Keratinocyte (primary cell): Measurements from ENCODE around the gene UNK. TPM values are rescaled to one million over a fixed set of nuclear protein-coding genes. Genes with fewer than 3 reads are reported as not detected.
A peak's percentile ranks its signal among the peaks of the same experiment; 100 is the strongest.

ENCODE experiments used
- DNase-seq: peaks from one replicate; pipeline ENCODE4 v3.0.0-alpha.2; 2011; ENCODE audit warnings: low read depth, missing footprints, low spot score
- FAIRE-seq: peaks from 2 replicates; lab custom pipeline; 2011; peaks lifted over from hg19 to GRCh38; lab: Jason Lieb, UNC
- H2AFZ ChIP-seq: 2 replicates; pipeline ENCODE4 v1.6.0; 2012; ENCODE audit warnings: low read length, control low read depth, inconsistent platforms; ENCODE audit not compliant: control insufficient read depth
- H3K27ac ChIP-seq: 2 replicates; pipeline ENCODE4 v1.5.1; 2011; ENCODE audit warnings: low read length; ENCODE audit not compliant: control insufficient read depth, insufficient read depth
- H3K27me3 ChIP-seq: 3 replicates; pipeline ENCODE4 v1.6.0; 2011; ENCODE audit warnings: low read length; ENCODE audit not compliant: control insufficient read depth, insufficient read depth; ENCODE audit errors: extremely low read depth
- H3K36me3 ChIP-seq, 2 experiments: 2 replicates in 1 of 2; 3 replicates in 1 of 2; pipeline ENCODE4 v1.5.1; 2011; ENCODE audit warnings: low read length in 2 of 2, mild to moderate bottlenecking in 1 of 2; ENCODE audit not compliant: control insufficient read depth in 2 of 2, insufficient read depth in 2 of 2; ENCODE audit errors: extremely low read depth in 1 of 2
- H3K4me1 ChIP-seq: 3 replicates; pipeline ENCODE4 v1.5.1; 2011; ENCODE audit warnings: low read length; ENCODE audit not compliant: control insufficient read depth, insufficient read depth; ENCODE audit errors: extremely low read depth
- H3K4me2 ChIP-seq: 3 replicates; pipeline ENCODE4 v1.6.0; 2011; ENCODE audit warnings: low read depth, low read length; ENCODE audit not compliant: control insufficient read depth, insufficient read depth; ENCODE audit errors: extremely low read depth
- H3K4me3 ChIP-seq, 3 experiments: fragments of 200-600 bp in 1 of 3; sonication (generic) in 1 of 3; 2 replicates in 2 of 3; 3 replicates in 1 of 3; pipeline ENCODE4 v1.5.1; 2011 to 2016; ENCODE audit warnings: low read length in 3 of 3, mild to moderate bottlenecking in 3 of 3, control low read depth in 2 of 3, inconsistent platforms in 1 of 3, low read depth in 1 of 3, mixed read lengths in 1 of 3, mixed run types in 1 of 3, moderate library complexity in 1 of 3; ENCODE audit not compliant: control insufficient read depth in 2 of 3, insufficient read depth in 2 of 3; ENCODE audit errors: extremely low read depth in 1 of 3
- H3K79me2 ChIP-seq: 2 replicates; pipeline ENCODE4 v1.6.0; 2012; ENCODE audit warnings: low read length; ENCODE audit not compliant: control insufficient read depth, insufficient read depth
- H3K9ac ChIP-seq: 3 replicates; pipeline ENCODE4 v1.6.0; 2011; ENCODE audit warnings: low read length; ENCODE audit not compliant: control insufficient read depth, insufficient read depth; ENCODE audit errors: extremely low read depth
- H3K9me1 ChIP-seq: 3 replicates; pipeline ENCODE4 v1.6.0; 2011; ENCODE audit warnings: low read length; ENCODE audit not compliant: control insufficient read depth, insufficient read depth; ENCODE audit errors: extremely low read depth
- H3K9me3 ChIP-seq: 2 replicates; pipeline ENCODE4 v1.5.1; 2012; ENCODE audit warnings: low read depth, low read length; ENCODE audit not compliant: control insufficient read depth
- H4K20me1 ChIP-seq: 3 replicates; pipeline ENCODE4 v1.6.0; 2011; ENCODE audit warnings: low read length; ENCODE audit not compliant: control insufficient read depth, insufficient read depth; ENCODE audit errors: extremely low read depth
- EZH2 ChIP-seq: IDR thresholded peaks from one replicate; pipeline ENCODE4 v1.6.1; 2012; ENCODE audit warnings: inconsistent platforms, mild to moderate bottlenecking, low read length, moderate library complexity
- dilution Hi-C: fragments of 300-500 bp; cut with MboI; formaldehyde crosslinking; loops from one replicate; pipeline ENCODE4 v1.7.0; 2020; ENCODE audit warnings: low sequenced_read_pairs; ENCODE audit not compliant: extremely low pct_ligation_motif_present
- polyA plus RNA-seq, 5 experiments: library from polyadenylated mRNA; depleted of rRNA in 3 of 5; stranded (reverse) in 3 of 5; stranded (forward) in 1 of 5; unstranded in 1 of 5; fragments of >200 nt; gene quantifications; 1 replicate in 1 of 5; 2 replicates in 3 of 5; 3 replicates in 1 of 5; pipeline versions ENCODE4 v1.2.1 to v1.2.3, GENCODE V29; 2011 to 2012; ENCODE audit warnings: missing spikeins in 2 of 5, low read depth in 1 of 5, low replicate concordance in 1 of 5
- TF ChIP-seq, protein P1 (sequence below), 3 experiments: IDR thresholded peaks in 1 of 3; conservative IDR thresholded peaks in 1 of 3; optimal IDR thresholded peaks in 1 of 3; 2 replicates in 2 of 3; 3 replicates in 1 of 3; pipeline versions ENCODE3 to v1.5.1; 2011; ENCODE audit warnings: low read length in 3 of 3, mild to moderate bottlenecking in 3 of 3, moderate library complexity in 2 of 3, control low read depth in 1 of 3, inconsistent platforms in 1 of 3; ENCODE audit not compliant: insufficient read depth in 2 of 3; ENCODE audit errors: extremely low read depth in 1 of 3

Gene UNK
- polyA plus RNA-seq, 1 donor (not counting 4 experiments of a cell fraction or from before 2014, with no cell fraction given): 13.0 TPM

DNA sequence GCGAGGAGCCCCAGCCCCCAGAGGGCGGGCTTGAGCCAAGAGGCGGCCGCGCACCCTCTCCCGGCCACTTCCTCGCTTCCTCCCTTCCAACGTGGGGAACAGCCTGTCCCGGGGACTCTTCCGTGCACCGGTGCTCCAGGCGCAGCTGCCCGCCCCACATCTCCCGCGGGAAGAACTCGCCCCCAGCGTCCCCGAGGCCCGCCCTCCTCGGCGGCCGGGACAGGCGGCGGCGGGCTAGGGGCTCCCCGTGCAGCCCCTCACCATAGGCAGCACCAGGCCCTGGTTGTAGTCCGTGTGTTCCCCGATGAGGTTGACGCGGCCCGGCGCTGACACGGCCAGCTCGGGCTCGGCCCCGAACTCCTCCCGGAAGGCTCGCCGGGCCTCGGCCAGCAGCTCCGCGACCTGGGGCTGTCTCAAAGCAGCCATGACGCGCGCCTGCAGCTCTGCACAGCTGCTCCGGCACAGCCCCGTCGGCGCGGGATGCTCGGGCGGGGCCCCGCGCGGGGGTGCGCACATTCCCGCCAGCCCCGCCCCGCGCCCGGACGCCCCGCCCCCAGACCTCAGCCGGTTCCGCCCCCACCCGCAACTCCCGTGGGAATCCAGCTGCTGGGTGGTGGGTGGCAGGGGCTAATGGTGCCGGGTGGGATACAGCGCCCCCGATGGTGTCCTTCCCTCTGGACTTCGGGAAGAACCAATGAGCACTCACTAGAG, 19.7 kb upstream of the UNK start, which contains the start of gene GALK1:
Gene GALK1 (minus strand): TSS at position 482 of the 711 bp plus-strand sequence. CDS start 56 bp downstream, at position 426.
- Histone ChIP-seq H3K4me1 (no peaks in the 10 kb centered on the region), H3K27me3 (no peaks in the 10 kb centered on the region), H3K4me3 (peak within 1 kb of the TSS; percentile 50 to 66 (median 51)), H3K27ac (peak within 1 kb of the TSS; percentile 20), H3K9ac (peak within 1 kb of the TSS; percentile 64), H3K9me3 (no peaks in the 10 kb centered on the region), H3K4me2 (peak within 1 kb of the TSS; percentile 91), H3K36me3 (no peaks in the 10 kb centered on the region), H3K79me2 (no peaks in the 10 kb centered on the region), H3K9me1 (no peaks in the 10 kb centered on the region), H4K20me1 (peaks cover 5% of the 10 kb centered on the region), H2AFZ (peak within 1 kb of the TSS; percentile 51)
- dilution Hi-C loops: no loop called here
- DNase-seq (no peak), FAIRE-seq (no peak)
- TF ChIP-seq EZH2: no peak
- TF ChIP-seq, protein P1, sequence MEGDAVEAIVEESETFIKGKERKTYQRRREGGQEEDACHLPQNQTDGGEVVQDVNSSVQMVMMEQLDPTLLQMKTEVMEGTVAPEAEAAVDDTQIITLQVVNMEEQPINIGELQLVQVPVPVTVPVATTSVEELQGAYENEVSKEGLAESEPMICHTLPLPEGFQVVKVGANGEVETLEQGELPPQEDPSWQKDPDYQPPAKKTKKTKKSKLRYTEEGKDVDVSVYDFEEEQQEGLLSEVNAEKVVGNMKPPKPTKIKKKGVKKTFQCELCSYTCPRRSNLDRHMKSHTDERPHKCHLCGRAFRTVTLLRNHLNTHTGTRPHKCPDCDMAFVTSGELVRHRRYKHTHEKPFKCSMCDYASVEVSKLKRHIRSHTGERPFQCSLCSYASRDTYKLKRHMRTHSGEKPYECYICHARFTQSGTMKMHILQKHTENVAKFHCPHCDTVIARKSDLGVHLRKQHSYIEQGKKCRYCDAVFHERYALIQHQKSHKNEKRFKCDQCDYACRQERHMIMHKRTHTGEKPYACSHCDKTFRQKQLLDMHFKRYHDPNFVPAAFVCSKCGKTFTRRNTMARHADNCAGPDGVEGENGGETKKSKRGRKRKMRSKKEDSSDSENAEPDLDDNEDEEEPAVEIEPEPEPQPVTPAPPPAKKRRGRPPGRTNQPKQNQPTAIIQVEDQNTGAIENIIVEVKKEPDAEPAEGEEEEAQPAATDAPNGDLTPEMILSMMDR (optimal IDR thresholded peaks at IDR 0.05 in 1 of 3, IDR thresholded peaks at IDR 0.05 in 1 of 3, conservative IDR thresholded peaks at IDR 0.05 in 1 of 3; ENCODE audit: extremely low read depth in 1 of 3, insufficient read depth in 2 of 3, low read length in 3 of 3): peak in 2 of 3 experiments; percentile 72 to 78

DNA sequence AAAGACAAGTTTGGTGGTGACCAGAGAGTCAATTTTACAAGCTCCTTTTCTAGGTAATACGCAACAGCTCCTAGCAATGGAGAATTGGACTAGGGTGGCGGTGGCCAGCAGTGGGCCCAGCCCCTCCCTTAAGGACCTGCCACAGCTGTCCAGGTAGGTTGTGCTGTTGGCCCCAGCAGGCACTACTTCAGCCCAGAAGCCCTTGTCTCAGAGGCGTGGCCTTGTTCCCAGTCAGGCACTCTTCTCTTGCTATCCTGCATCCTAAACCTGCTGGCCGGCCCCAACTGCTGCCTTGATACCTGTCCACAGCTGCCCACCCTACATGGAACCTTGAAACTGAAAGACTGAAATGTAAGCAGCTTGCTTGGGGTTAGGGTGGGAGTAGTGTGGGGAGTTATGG, 18.6 kb upstream of the UNK start:
- DNase-seq (no peak), FAIRE-seq (no peak)
- no peaks in the 10 kb centered on the region for H3K36me3 ChIP-seq
- H2AFZ ChIP-seq: no peak overlapping the region
- H3K27me3 ChIP-seq: no peaks in the 10 kb centered on the region
- H4K20me1 ChIP-seq: no peaks in the 10 kb centered on the region
- dilution Hi-C loops: no loop called here
- no peaks in the 10 kb centered on the region for H3K9me3 ChIP-seq
- no peak overlapping the region for H3K4me2 ChIP-seq
- H3K9me1 ChIP-seq: no peaks in the 10 kb centered on the region
- no peak overlapping the region for H3K4me3 ChIP-seq
- TF ChIP-seq, protein P1 (optimal IDR thresholded peaks at IDR 0.05 in 1 of 3, IDR thresholded peaks at IDR 0.05 in 1 of 3, conservative IDR thresholded peaks at IDR 0.05 in 1 of 3; ENCODE audit: extremely low read depth in 1 of 3, insufficient read depth in 2 of 3, low read length in 3 of 3): no peak
- TF ChIP-seq EZH2: no peak
- no peak overlapping the region for H3K9ac ChIP-seq
- H3K27ac ChIP-seq: no peak overlapping the region
- H3K4me1 ChIP-seq: no peaks in the 10 kb centered on the region
- no peaks in the 10 kb centered on the region for H3K79me2 ChIP-seq
